H1 (cell line): ENCODE data around the gene KCTD17.

Experiments
- CREB1 ChIP-seq: IDR thresholded peaks from 2 replicates; pipeline ENCODE4 v1.6.1; 2012; ENCODE audit warnings: inconsistent platforms
- EGR1 ChIP-seq: IDR thresholded peaks from 2 replicates; pipeline ENCODE4 v1.6.1; 2011; ENCODE audit warnings: low read depth, low read length, borderline replicate concordance
- EZH2 ChIP-seq: fragments of 200-600 bp; sonication (generic); IDR thresholded peaks from 2 replicates; pipeline ENCODE4 v1.7.1; 2012; ENCODE audit warnings: low read depth, mild to moderate bottlenecking, moderate library complexity, low read length, inconsistent platforms; ENCODE audit not compliant: severe bottlenecking
- HDAC6 ChIP-seq: IDR thresholded peaks from one replicate; pipeline ENCODE4 v1.7.1; 2012; ENCODE audit warnings: low read depth, mild to moderate bottlenecking, inconsistent platforms, low read length, moderate library complexity
- POLR2A ChIP-seq, 2 experiments: IDR thresholded peaks; 1 replicate in 1 of 2; 2 replicates in 1 of 2; pipeline ENCODE4 v1.6.1; 2011; ENCODE audit warnings: low read depth in 2 of 2, low read length in 2 of 2, mild to moderate bottlenecking in 2 of 2; ENCODE audit errors: control extremely low read depth in 1 of 2
- POLR2AphosphoS5 ChIP-seq: IDR thresholded peaks from 2 replicates; pipeline ENCODE4 v1.6.1; 2011; ENCODE audit warnings: low read depth, low read length
- USF2 ChIP-seq: IDR thresholded peaks from 2 replicates; pipeline ENCODE4 v1.6.1; 2011; ENCODE audit warnings: low read length, improper control_type of control experiment
- YY1 ChIP-seq: IDR thresholded peaks from 2 replicates; pipeline ENCODE4 v1.6.1; 2011; ENCODE audit warnings: low read depth, mild to moderate bottlenecking, low read length
- TF ChIP-seq, protein P1 (sequence below), 3 experiments: IDR thresholded peaks; 1 replicate in 2 of 3; 2 replicates in 1 of 3; pipeline versions ENCODE4 v1.5.1 to v1.6.1; 2011; ENCODE audit warnings: low read length in 3 of 3, mild to moderate bottlenecking in 3 of 3, inconsistent platforms in 2 of 3, low read depth in 1 of 3, moderate library complexity in 1 of 3; ENCODE audit not compliant: insufficient read depth in 1 of 3; ENCODE audit errors: control extremely low read depth in 1 of 3

DNA sequence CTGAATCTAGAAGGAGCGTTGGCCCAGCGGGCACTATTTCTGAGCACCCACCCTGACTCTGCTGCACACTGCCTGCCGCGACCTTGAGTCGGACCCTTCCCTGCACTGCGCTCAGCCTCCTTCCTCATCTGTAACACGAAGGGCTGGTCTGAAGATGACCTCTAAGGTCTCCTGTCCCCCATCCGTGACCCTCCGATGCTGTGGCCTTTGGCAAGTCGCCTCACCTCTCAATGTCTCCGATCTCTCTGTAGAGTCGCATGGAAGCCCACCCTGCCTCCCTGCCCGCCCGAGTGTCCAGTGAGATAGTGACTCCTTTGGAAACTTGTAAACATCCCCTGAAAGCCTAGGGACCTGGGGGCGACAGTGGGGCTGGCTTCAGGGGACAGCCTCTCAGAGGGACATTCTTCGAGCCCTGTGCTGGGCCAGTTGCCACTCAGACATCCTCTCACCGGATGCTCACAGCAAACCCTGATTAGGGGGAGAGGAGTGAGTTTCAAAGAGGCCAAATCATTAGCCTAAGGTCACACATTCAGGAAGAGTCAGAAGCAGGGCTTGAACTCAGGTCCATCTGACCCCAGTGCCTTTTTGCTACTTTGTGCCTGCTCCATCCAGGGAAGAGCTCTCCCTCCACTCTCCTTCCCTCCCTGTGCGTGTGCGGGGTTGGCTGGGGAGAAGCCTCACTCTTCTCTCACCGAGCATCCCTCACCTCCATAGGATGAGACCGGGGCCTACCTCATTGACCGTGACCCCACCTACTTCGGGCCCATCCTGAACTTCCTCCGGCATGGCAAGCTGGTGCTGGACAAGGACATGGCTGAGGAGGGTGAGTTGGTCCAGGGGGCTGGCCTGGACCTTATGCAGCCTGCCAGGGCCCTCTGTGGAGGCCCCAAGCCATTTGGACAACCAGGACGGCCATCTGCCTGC is 1.1 kb downstream of the KCTD17 start:
- TF ChIP-seq EGR1, result no peak
- TF ChIP-seq, protein P1, sequence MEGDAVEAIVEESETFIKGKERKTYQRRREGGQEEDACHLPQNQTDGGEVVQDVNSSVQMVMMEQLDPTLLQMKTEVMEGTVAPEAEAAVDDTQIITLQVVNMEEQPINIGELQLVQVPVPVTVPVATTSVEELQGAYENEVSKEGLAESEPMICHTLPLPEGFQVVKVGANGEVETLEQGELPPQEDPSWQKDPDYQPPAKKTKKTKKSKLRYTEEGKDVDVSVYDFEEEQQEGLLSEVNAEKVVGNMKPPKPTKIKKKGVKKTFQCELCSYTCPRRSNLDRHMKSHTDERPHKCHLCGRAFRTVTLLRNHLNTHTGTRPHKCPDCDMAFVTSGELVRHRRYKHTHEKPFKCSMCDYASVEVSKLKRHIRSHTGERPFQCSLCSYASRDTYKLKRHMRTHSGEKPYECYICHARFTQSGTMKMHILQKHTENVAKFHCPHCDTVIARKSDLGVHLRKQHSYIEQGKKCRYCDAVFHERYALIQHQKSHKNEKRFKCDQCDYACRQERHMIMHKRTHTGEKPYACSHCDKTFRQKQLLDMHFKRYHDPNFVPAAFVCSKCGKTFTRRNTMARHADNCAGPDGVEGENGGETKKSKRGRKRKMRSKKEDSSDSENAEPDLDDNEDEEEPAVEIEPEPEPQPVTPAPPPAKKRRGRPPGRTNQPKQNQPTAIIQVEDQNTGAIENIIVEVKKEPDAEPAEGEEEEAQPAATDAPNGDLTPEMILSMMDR (IDR thresholded peaks at IDR 0.05; ENCODE audit: control extremely low read depth in 1 of 3, insufficient read depth in 1 of 3, low read depth in 1 of 3, low read length in 3 of 3), result no peak
- TF ChIP-seq EZH2, result no peak
- no peak for TF ChIP-seq POLR2AphosphoS5
- TF ChIP-seq USF2, result no peak
- no peak for TF ChIP-seq POLR2A (IDR thresholded peaks at IDR 0.05; ENCODE audit: control extremely low read depth in 1 of 2, low read depth in 2 of 2, low read length in 2 of 2)
- no peak for TF ChIP-seq HDAC6
- no peak for TF ChIP-seq YY1
- TF ChIP-seq CREB1, result no peak
